Measurements from ENCODE around the gene CHRND.

- TF ChIP-seq CTCF (IDR thresholded peaks at IDR 0.05) (no peak), POLR2A (IDR thresholded peaks at IDR 0.05) (no peak)
These were observed 27.5 kb upstream of the CHRND start for GRCh38 chr2:232498452-232498851.
